Hair follicular keratinocyte (primary cell): Measurements from ENCODE around the gene IPPK. TPM values are rescaled to one million over a fixed set of nuclear protein-coding genes. Genes with fewer than 3 reads are reported as not detected.

Source experiments
- total RNA-seq: library from RNA; depleted of rRNA; stranded (reverse); fragments of >200 nt; gene quantifications from 2 replicates; pipeline ENCODE4 v1.2.3, GENCODE V29; 2015

IPPK gene, protein sequence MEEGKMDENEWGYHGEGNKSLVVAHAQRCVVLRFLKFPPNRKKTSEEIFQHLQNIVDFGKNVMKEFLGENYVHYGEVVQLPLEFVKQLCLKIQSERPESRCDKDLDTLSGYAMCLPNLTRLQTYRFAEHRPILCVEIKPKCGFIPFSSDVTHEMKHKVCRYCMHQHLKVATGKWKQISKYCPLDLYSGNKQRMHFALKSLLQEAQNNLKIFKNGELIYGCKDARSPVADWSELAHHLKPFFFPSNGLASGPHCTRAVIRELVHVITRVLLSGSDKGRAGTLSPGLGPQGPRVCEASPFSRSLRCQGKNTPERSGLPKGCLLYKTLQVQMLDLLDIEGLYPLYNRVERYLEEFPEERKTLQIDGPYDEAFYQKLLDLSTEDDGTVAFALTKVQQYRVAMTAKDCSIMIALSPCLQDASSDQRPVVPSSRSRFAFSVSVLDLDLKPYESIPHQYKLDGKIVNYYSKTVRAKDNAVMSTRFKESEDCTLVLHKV
- total RNA-seq, result 16.3 and 20.1 TPM in 2 replicates

DNA sequence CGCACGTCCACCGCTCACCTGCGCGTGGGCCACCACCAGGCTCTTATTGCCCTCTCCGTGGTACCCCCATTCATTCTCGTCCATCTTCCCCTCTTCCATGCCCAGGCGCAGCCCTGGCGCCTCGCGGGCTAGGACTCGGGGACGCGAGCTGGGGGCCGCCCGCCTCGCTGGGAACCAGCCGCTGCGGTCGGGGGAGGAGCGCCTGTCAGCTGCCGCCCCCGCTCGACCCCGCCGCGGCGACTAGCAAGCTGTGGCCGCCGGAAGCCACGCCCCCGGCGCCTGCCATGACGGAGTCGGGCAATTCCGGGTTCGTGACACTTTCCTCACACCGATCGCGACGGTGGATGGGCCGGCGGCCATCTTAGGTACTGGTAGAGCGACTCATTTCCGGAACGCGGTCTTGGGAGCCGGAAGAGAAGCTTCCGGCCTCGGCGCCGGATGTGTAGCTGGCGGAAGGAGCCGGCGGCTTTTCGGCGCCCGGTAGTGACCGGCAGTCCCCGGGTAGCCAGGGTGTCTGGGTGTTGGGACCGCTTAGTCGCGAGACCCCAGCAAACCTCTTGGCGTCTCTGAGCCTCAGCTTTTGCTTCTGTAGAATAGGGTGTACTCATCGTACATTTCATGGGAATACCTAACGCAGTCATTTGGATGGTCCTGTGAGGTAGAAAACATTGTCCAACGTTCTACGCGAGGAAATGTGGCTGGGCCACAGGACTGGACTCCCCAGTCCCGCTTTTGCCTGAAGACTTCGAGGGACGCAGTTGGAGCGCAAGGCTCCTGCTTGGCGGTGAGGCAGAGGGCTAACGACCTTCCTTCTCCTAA is at the start of gene IPPK:
IPPK (minus strand) TSS at position 242 of the 819 bp plus-strand sequence; CDS start at position 99, 143 bp downstream.

Other genes with a start within 250 kb of the IPPK start
- not detected in 2 replicates for gene OMD, start 245.7 kb downstream of the IPPK start, total RNA-seq
- gene ASPN, start 187.6 kb downstream of the IPPK start, total RNA-seq, result 0.08 TPM in 1 of 2 replicates, not detected in the other
- 0.62 and 0.84 TPM in 2 replicates for gene ECM2, start 134.1 kb downstream of the IPPK start, total RNA-seq
- 65.1 and 68.9 TPM in 2 replicates for gene BICD2, start 94.7 kb upstream of the IPPK start, total RNA-seq
- gene ZNF484, start 207.9 kb upstream of the IPPK start, total RNA-seq, result 3.6 and 4.3 TPM in 2 replicates